ENCODE results near the gene TNFRSF19. TPM values are rescaled to one million over a fixed set of nuclear protein-coding genes. Genes with fewer than 3 reads are reported as not detected.

TNFRSF19 gene
- total and polyA plus RNA-seq, 2 of the 8 experiments (the other 6 are each of a cell fraction or from before 2014, with no cell fraction given) = 0.50 to 0.95 TPM

GRCh38 chr13:23707674-23708073 lies 137.5 kb downstream of the TNFRSF19 start:
- H3K79me1 ChIP-seq (ENCODE audit: low read depth, low read length) = no peaks in the 10 kb centered on the region
- no peak overlapping the region for H3K23ac ChIP-seq (ENCODE audit: insufficient read length)
- no peak overlapping the region for H2BK12ac ChIP-seq (ENCODE audit: low read depth, low read length)
- CTCF ChIA-PET (ENCODE audit: partially characterized antibody) = interaction anchor here (0.7 to 2.1 kb wide), 5 partner anchors 10 to 165 kb away, joined by 3 to 12 read pairs (median 3); no protein-coding TSS in a partner anchor
- H2BK5ac ChIP-seq (ENCODE audit: low read depth, low read length) = no peak overlapping the region
- no peak overlapping the region for H2BK20ac ChIP-seq (ENCODE audit: low read length)
- H4K91ac ChIP-seq (replicated peaks; ENCODE audit: insufficient read length, low read length) = no peak overlapping the region
- H3K4me3 ChIP-seq (ENCODE audit: extremely low read depth in 1 of 4, insufficient read depth in 2 of 4, low read depth in 3 of 4, low read length in 4 of 4) = no peak overlapping the region
- no peaks in the 10 kb centered on the region for H3K27me3 ChIP-seq (replicated peaks in 1 of 4; ENCODE audit: control insufficient read depth in 3 of 4, extremely low read depth in 1 of 4, insufficient read depth in 3 of 4, low read length in 3 of 4)
- WGBS, 2 experiments (ENCODE audit: extremely low coverage in 1 of 2, insufficient coverage in 1 of 2, insufficient read length in 1 of 2, insufficient replicate concordance in 2 of 2, low coverage in 1 of 2, low lambda C conversion rate in 2 of 2, missing lambda C conversion rate in 1 of 2) = 78% methylated on average over 3 of the region's 3 CpGs; no CpG with 5 or more reads in 1 of the 2 experiments
- H2BK15ac ChIP-seq (ENCODE audit: low read length) = no peak overlapping the region
- no peak overlapping the region for H2AK5ac ChIP-seq (ENCODE audit: low read depth, low read length)
- H2AFZ ChIP-seq (ENCODE audit: low read length) = no peak overlapping the region
- H4K20me1 ChIP-seq (replicated peaks in 1 of 2; ENCODE audit: control insufficient read depth in 1 of 2, insufficient read depth in 2 of 2, low read length in 2 of 2) = no peaks in the 10 kb centered on the region
- no peak overlapping the region for H4K8ac ChIP-seq (ENCODE audit: extremely low read depth, insufficient read depth, low read length)
- H2BK120ac ChIP-seq (replicated peaks; ENCODE audit: low read depth, low read length) = no peak overlapping the region
- peaks cover 0 to 2% (median 0%) of the 10 kb centered on the region in 4 experiments; a peak in 1 of 7 replicates for H3K4me1 ChIP-seq (replicated peaks in 1 of 4; ENCODE audit: control insufficient read depth in 3 of 4, insufficient read depth in 4 of 4, low read length in 3 of 4)
- H3K36me3 ChIP-seq (ENCODE audit: control insufficient read depth in 2 of 4, insufficient read depth in 4 of 4, low read length in 3 of 4) = no peaks in the 10 kb centered on the region
- TF ChIP-seq RAD21 (IDR thresholded peaks at IDR 0.05 in 1 of 2, conservative IDR thresholded peaks at IDR 0.05 in 1 of 2; ENCODE audit: low read depth in 2 of 2, low read length in 2 of 2) (peak in 1 of 2 experiments; percentile 23; a peak in 1 of 4 replicates), CTCF (IDR thresholded peaks at IDR 0.05; ENCODE audit: control extremely low read depth in 1 of 3, insufficient read depth in 1 of 3, low read depth in 1 of 3, low read length in 3 of 3) (peak in 1 of 3 experiments; percentile 17; a peak in 1 of 4 replicates), NRF1 (IDR thresholded peaks at IDR 0.05; ENCODE audit: low read depth, low read length) (no peak), RNF2 (IDR thresholded peaks at IDR 0.05; ENCODE audit: borderline replicate concordance, low read depth, low read length, missing control alignments, poor library complexity, severe bottlenecking) (no peak)
- POLR2A ChIA-PET (ENCODE audit: partially characterized antibody) = no interaction called here
- 0 out of 4 replicates have a peak, but pooled peaks cover 0 to 2% of the 10 kb centered on the region in 2 experiments for H3K9me3 ChIP-seq (ENCODE audit: insufficient read depth in 2 of 2, low read depth in 1 of 2, low read length in 1 of 2)
- no peak overlapping the region for H3K27ac ChIP-seq (ENCODE audit: low read depth, low read length)
- DNase-seq (ENCODE audit: low read depth in 1 of 2, low spot score in 2 of 2) (no peak), FAIRE-seq (no peak)
- H3K18ac ChIP-seq (ENCODE audit: extremely low read depth, low read length) = no peak overlapping the region
- H3K23me2 ChIP-seq (ENCODE audit: low read depth, low read length) = no peaks in the 10 kb centered on the region
- H3K79me2 ChIP-seq (ENCODE audit: control insufficient read depth in 1 of 2, insufficient read depth in 2 of 2, low read length in 2 of 2) = no peaks in the 10 kb centered on the region
- H3K4me2 ChIP-seq (ENCODE audit: insufficient read depth in 1 of 2, low read depth in 2 of 2, low read length in 2 of 2) = no peak overlapping the region
- H3K56ac ChIP-seq (replicated peaks; ENCODE audit: insufficient read length, low read depth, low read length) = no peak overlapping the region
- H4K5ac ChIP-seq (ENCODE audit: insufficient read length, low read depth, low read length) = no peak overlapping the region
- no peak overlapping the region for H3K4ac ChIP-seq (replicated peaks; ENCODE audit: insufficient read length, low read depth, low read length)
- H3K14ac ChIP-seq (ENCODE audit: insufficient read length) = no peak overlapping the region
- H3K9ac ChIP-seq (replicated peaks in 1 of 4; ENCODE audit: extremely low read depth in 1 of 4, low read depth in 3 of 4, low read length in 3 of 4) = no peak overlapping the region
